Activated naive CD8-positive, alpha-beta T cell treated with anti-CD3 and anti-CD28 coated beads, Interleukin-2, amount 10 ng/mL, durations not matched to agents 7 days and 5 days (primary cell): ENCODE measurements around the gene TUBA1A. TPM values are rescaled to one million over a fixed set of nuclear protein-coding genes. Genes with fewer than 3 reads are reported as not detected.
"Not testable (repeated sequence)": the region's sequence is repeated elsewhere in the genome, so short reads cannot be mapped to it uniquely, and the experiment has no call there.

ENCODE experiments used
- ATAC-seq: fragments of 150-1000 bp; cut with Tn5 transposase; one replicate; pipeline ENCODE4 v1.10.0; 2021; ENCODE audit warnings: low read depth, moderate library complexity
- POLR2A ChIA-PET: fragments of 350-600 bp; sonication (Branson Sonifier 250); formaldehyde crosslinking; loops from one replicate; lab custom pipeline; 2021; ENCODE audit warnings: antibody characterized with exemption; lab: Charles Lee
- DNase-seq: peaks from one replicate; pipeline ENCODE4 v3.0.0; 2021
- H3K27ac Mint-ChIP-seq: one replicate; pipeline ENCODE4 v1.8.0; 2022; ENCODE audit warnings: mild to moderate bottlenecking, mixed read lengths
- H3K27me3 Mint-ChIP-seq: one replicate; pipeline ENCODE4 v1.8.0; 2022; ENCODE audit warnings: mild to moderate bottlenecking, moderate library complexity, mixed read lengths
- H3K36me3 Mint-ChIP-seq: one replicate; pipeline ENCODE4 v1.8.0; 2021; ENCODE audit warnings: mild to moderate bottlenecking, mixed read lengths
- H3K4me1 Mint-ChIP-seq: one replicate; pipeline ENCODE4 v1.8.0; 2021; ENCODE audit warnings: mixed read lengths
- H3K4me3 Mint-ChIP-seq: one replicate; pipeline ENCODE4 v1.8.0; 2022; ENCODE audit warnings: mild to moderate bottlenecking, moderate library complexity, mixed read lengths
- H3K9me3 Mint-ChIP-seq: one replicate; pipeline ENCODE4 v1.8.0; 2021; ENCODE audit warnings: mixed read lengths
- total RNA-seq, 2 experiments: library from RNA; stranded (reverse); gene quantifications; one replicate each; pipeline ENCODE4 v1.2.3, GENCODE V29; 2021

The TUBA1A gene
- total RNA-seq, 2 experiments from 2014 or later: 99.5 to 101 TPM

DNA sequence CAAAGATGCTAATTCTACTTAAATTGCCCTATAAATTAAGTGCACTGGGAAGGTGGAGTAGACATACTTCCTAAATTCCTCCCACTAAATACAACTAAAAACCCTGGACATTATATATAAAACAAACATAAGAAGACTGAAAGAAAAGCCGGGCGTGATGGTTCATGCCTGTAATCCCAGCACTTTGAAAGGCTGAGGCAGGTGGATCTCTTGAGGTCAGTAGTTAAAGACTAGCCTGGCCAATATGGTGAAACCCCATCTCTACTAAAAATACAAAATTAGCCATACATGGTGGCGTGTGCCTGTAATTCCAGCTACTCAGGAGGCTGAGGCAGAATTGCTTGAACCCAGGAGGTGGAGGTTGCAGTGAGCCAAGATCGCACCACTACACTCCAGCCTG lies 27.0 kb downstream of the TUBA1A start:
- POLR2A ChIA-PET, H3K9me3 Mint-ChIP-seq, H3K27me3 Mint-ChIP-seq: not testable (repeated sequence)

DNA sequence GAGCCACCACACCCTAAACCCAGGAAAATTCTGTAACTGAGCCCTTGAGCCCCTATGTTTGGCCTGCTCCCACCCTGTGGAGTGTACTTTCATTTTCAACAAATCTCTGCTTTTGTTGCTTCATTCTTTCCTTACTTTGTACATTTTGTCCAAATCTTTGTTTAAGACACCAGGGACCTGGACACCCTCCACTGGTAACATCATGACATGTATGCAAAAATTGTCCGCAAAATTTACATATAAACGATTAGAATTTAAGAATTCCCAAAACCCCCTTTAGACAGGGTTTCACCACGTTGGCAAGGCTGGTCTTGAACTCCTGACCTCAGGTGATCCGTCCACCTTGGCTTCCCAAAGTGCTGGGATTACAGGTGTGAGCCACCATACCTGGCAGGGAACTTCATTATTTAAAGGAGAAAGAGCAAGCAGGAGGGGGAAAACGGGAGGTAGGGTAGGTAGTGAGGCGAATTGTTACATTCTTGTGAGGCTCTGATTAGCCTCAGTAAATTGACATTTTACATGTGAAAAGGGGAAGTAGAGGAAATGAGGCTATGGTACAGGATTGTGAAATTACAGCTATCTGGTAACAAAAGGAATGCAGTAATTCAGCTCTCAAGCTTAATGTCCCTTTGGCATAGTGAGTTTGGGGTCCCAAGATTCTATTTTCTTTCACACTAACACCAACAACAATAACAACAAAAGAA lies 27.6 kb downstream of the TUBA1A start:
- no peak for DNase-seq
- ATAC-seq: no peak
- Mint-ChIP-seq H3K4me1 (peaks cover 1% of the 10 kb centered on the region), H3K36me3 (no peaks in the 10 kb centered on the region), H3K9me3 (no peaks in the 10 kb centered on the region), H3K4me3 (no peak overlapping the region), H3K27me3 (no peaks in the 10 kb centered on the region), H3K27ac (no peak overlapping the region)
- POLR2A ChIA-PET: no interaction called here

More for the DNA sequence above, 27.0 kb downstream of the TUBA1A start:
- H3K4me1 Mint-ChIP-seq, H3K4me3 Mint-ChIP-seq, H3K36me3 Mint-ChIP-seq, H3K27ac Mint-ChIP-seq, ATAC-seq, DNase-seq: not testable (repeated sequence)

DNA sequence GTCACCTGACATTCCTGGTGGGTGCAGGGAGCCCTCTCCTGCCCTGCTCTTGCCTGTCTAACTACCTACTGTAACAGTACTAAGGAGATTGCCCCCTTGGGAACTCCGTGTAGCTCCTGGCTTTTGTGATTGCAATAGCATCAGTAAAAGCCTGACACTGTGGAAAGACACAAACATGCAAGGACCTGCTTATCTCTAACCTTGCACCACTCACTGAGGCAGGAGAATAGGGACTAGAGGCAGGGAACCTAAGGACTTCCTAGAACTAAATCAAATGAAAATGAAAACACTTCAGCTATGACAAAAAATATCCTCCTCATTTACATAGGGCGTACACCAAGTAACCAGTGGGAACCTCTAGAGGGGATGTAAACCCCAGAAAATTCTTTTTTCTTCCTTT lies 28.5 kb downstream of the TUBA1A start:
- Mint-ChIP-seq H3K4me1 (peaks cover 1% of the 10 kb centered on the region), H3K36me3 (no peaks in the 10 kb centered on the region), H3K27ac (no peak overlapping the region), H3K9me3 (no peaks in the 10 kb centered on the region), H3K4me3 (no peak overlapping the region), H3K27me3 (no peaks in the 10 kb centered on the region)
- DNase-seq (no peak), ATAC-seq (no peak)
- POLR2A ChIA-PET: no interaction called here

DNA sequence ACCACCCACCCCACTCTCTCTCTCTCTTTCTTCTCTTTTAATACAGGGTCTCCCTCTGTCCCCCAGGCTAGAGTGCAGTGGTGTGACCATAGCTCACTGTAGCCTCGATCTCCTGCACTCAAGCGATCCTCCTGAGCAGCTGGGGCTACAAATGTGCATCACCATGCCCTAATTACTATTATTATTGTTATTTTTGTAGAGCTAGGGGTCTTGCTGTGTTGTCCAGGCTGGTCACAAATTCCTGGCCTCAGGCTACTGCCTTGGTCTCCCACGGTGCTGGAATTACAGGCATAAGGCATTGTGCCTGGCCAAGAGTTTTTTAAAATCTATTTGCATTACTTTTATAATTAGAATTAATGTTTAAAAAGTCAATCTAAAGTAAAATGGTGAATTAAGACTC lies 34.7 kb downstream of the TUBA1A start:
- H3K27ac Mint-ChIP-seq: no peak overlapping the region
- POLR2A ChIA-PET: no interaction called here
- H3K36me3 Mint-ChIP-seq: peaks cover 1% of the 10 kb centered on the region

DNA sequence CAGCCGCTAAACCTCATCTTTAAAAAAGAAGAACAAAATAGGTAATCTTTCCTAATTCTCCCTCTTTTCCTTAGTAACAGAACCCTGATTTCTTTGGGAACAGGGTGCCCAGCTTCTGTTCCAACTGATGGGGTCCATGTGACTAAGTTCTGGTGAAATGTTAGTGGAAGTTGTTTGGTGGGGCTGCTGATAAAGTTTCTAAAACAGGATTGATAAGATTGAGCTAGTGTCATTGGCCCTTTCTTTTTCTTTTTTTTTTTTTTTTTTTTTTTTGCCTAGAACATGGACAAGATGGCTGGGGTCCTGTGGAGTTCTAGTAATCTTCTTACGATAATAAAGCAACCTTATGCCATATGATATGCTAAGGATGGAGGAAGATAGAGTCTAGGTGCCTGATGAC lies 41.5 kb downstream of the TUBA1A start:
- Mint-ChIP-seq H3K27ac (no peak overlapping the region), H3K27me3 (no peaks in the 10 kb centered on the region), H3K4me3 (no peak overlapping the region), H3K4me1 (peaks cover 5% of the 10 kb centered on the region), H3K36me3 (peaks cover 4% of the 10 kb centered on the region), H3K9me3 (no peaks in the 10 kb centered on the region)
- POLR2A ChIA-PET: interaction anchor here (3.2 kb wide), 1 partner anchor 16 kb away, joined by 13 read pairs; the partner anchor contains the start of gene TUBA1B
- DNase-seq (no peak), ATAC-seq (no peak)

More for the DNA sequence above, 34.7 kb downstream of the TUBA1A start:
- Mint-ChIP-seq H3K4me1 (peaks cover 6% of the 10 kb centered on the region), H3K27me3 (peaks cover 3% of the 10 kb centered on the region), H3K9me3 (no peaks in the 10 kb centered on the region), H3K4me3 (no peak overlapping the region)
- no peak for ATAC-seq
- DNase-seq: no peak

DNA sequence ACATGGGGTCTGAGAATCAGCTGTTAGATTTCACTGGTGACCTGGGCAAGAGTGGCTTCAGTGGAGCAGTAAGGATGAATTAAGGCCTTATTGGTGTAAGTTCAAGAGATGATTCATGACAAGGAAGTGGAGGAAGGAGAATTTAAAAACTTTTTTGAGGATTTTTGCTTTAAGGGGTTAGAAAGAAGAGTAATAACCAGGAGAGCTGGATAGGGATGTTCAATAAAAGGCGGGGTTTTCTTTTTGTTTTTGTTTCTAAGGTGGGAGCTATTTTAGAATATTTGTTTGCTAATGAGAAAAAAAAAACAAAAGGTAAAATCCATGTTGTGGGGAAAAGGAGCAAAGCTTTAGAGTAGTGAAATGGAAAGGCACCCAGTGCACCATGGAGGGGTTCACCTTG lies 42.5 kb downstream of the TUBA1A start:
- no peak for ATAC-seq
- Mint-ChIP-seq H3K27me3 (no peaks in the 10 kb centered on the region), H3K27ac (no peak overlapping the region), H3K36me3 (peaks cover 2% of the 10 kb centered on the region), H3K9me3 (no peaks in the 10 kb centered on the region), H3K4me3 (no peak overlapping the region), H3K4me1 (peaks cover 5% of the 10 kb centered on the region)
- no peak for DNase-seq
- POLR2A ChIA-PET: interaction anchor here (3.2 kb wide), 1 partner anchor 15 kb away, joined by 13 read pairs; the partner anchor contains the start of gene TUBA1B

DNA sequence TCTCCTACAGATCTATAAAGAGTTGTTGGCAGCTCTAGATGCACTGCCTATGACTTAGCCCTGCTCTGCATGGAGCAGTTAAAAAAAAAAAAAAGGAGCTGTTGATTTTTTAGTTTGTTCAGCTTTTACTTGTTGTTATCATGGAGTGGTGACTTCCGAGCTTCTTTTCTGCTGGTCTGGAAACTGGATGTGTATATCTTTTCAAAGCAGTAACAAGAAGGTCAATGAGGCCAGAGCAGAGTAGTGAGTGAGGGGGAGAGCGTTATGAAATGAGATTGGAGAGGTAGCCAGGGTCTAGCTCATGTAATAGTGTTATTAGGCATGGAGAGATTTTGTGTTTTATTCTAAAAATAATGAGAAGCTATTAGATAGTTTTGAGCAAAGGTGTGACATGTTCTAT lies 44.5 kb downstream of the TUBA1A start:
- H3K9me3 Mint-ChIP-seq: no peaks in the 10 kb centered on the region
- POLR2A ChIA-PET: interaction anchor here (0.6 to 4.2 kb wide), 2 partner anchors 13 to 33 kb away, joined by 3 to 28 read pairs; partner anchors contain the start of gene TUBA1B
- H3K27ac Mint-ChIP-seq: no peak overlapping the region
- H3K36me3 Mint-ChIP-seq: peaks cover 5% of the 10 kb centered on the region
- no peaks in the 10 kb centered on the region for H3K27me3 Mint-ChIP-seq
- H3K4me1 Mint-ChIP-seq: no peaks in the 10 kb centered on the region
- no peak overlapping the region for H3K4me3 Mint-ChIP-seq
- ATAC-seq (no peak), DNase-seq (no peak)

DNA sequence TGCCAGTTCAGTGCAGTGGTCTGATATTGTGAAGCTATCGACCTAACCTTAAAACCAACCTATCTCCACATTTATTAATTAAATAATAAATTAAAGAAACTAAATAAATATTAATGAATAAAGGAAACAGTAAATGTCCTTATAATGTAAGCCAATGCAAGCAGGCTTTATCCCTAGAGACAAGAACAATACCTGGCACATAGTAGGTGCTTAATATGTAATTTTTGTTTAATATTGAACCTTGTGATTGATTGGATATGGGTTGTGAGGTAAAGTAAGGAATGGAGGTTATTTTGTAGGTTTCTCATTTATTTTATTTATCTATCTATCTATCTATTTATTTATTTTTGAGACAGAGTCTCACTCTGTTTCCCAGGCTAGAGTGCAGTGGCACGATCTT lies 49.9 kb downstream of the TUBA1A start:
- ATAC-seq: no peak

DNA sequence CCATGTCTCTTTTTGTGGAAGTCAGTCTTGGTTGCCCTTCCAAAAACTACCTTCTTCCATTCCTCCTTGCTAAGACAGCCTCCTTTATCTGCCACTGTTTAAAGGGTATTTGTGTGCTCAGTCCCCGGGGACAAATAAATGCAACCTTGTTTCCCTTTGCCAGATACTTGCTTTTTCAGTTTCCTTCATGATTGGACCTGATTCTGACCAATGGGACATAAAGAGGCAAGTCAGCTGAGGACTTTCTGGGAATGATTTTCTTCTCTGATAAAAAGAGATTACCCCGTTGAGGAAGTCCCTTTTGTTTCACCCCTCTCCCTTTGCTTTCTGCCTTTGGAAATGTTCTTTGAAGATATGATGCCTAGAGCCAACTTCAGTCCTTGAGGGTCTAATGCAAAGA lies 50.3 kb downstream of the TUBA1A start:
- H3K36me3 Mint-ChIP-seq: peaks cover 6% of the 10 kb centered on the region
- DNase-seq: no peak
- no peak for ATAC-seq
- no peaks in the 10 kb centered on the region for H3K27me3 Mint-ChIP-seq
- POLR2A ChIA-PET: no interaction called here
- H3K27ac Mint-ChIP-seq: no peak overlapping the region
- H3K4me1 Mint-ChIP-seq: peaks cover 7% of the 10 kb centered on the region
- H3K4me3 Mint-ChIP-seq: no peak overlapping the region
- H3K9me3 Mint-ChIP-seq: no peaks in the 10 kb centered on the region

More for the DNA sequence above, 49.9 kb downstream of the TUBA1A start:
- Mint-ChIP-seq H3K4me3 (no peak overlapping the region), H3K27ac (no peak overlapping the region), H3K4me1 (peaks cover 3% of the 10 kb centered on the region), H3K9me3 (no peaks in the 10 kb centered on the region), H3K36me3 (peaks cover 6% of the 10 kb centered on the region), H3K27me3 (no peaks in the 10 kb centered on the region)
- POLR2A ChIA-PET: interaction anchor here (1.8 kb wide), 1 partner anchor 8 kb away, joined by 8 read pairs; the partner anchor contains the start of gene TUBA1B
- DNase-seq: no peak

DNA sequence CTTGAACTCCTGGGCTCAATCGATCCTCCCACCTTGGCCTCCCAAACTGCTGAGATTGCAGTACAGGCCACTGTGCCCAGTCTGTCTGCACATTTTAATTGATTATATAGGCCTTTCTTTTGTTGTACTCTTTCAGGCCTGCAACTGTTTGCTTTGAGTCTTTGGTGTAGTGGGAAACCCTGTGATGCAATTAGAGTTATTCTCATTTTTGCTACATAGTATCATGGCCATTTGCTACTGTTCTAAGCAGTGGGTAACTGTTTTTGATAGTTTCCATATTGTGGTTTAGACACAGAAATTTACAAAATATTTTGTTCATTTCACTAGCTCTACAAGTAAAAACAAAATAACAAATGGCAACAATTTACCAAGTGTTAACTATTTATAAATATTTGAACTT lies 51.4 kb downstream of the TUBA1A start:
- Mint-ChIP-seq H3K9me3 (no peaks in the 10 kb centered on the region), H3K36me3 (peaks cover 6% of the 10 kb centered on the region), H3K27ac (no peak overlapping the region), H3K4me3 (no peak overlapping the region), H3K27me3 (no peaks in the 10 kb centered on the region), H3K4me1 (peaks cover 15% of the 10 kb centered on the region)
- ATAC-seq (no peak), DNase-seq (no peak)
- POLR2A ChIA-PET: no interaction called here

DNA sequence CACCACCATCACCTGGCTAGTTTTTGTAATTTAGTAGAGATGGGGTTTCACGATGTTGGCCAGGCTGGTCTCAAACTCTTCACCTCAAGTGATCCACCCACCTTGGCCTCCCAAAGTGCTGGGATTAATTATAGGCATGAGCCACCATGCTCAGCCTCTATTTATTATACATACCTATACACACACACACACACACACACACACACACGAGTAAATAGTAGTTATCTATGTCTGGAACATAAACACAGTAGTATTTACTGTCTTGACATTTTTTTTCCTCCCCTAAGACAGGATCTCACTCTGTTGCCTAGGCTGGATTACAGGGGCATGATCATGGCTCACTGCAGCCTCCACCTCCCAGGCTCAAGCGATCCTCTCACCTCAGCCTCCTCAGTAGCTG lies 51.9 kb downstream of the TUBA1A start:
- POLR2A ChIA-PET, H3K4me3 Mint-ChIP-seq, H3K9me3 Mint-ChIP-seq, ATAC-seq, H3K27ac Mint-ChIP-seq, H3K36me3 Mint-ChIP-seq, DNase-seq, H3K27me3 Mint-ChIP-seq: not testable (repeated sequence)
- H3K4me1 Mint-ChIP-seq: peaks cover 19% of the 10 kb centered on the region

Other genes starting within 250 kb of the TUBA1A start
- gene ARF3, start 231.6 kb downstream of the TUBA1A start, total RNA-seq: 10 to 100 TPM; 88.0 to 96.5 TPM
- 10 to 100 TPM in 1 of 2 experiments, 1 to 10 TPM in 1; 9.4 to 10.1 TPM for gene WNT10B, start 217.3 kb downstream of the TUBA1A start, total RNA-seq
- gene WNT1, start 210.8 kb downstream of the TUBA1A start, total RNA-seq: 1 to 10 TPM; 1.7 to 2.0 TPM
- under 1 TPM; 0.20 to 0.30 TPM for gene DDN, start 189.7 kb downstream of the TUBA1A start, total RNA-seq
- 10 to 100 TPM; 50.0 to 56.6 TPM for gene PRKAG1, start 170.3 kb downstream of the TUBA1A start, total RNA-seq
- gene KMT2D, start 128.3 kb downstream of the TUBA1A start, total RNA-seq: 100 to 1,000 TPM; 123 to 129 TPM
- gene RHEBL1, start 119.1 kb downstream of the TUBA1A start, total RNA-seq: 1 to 10 TPM; 8.0 to 9.7 TPM
- under 1 TPM; 0.11 to 0.25 TPM for gene DHH, start 94.3 kb downstream of the TUBA1A start, total RNA-seq
- gene LMBR1L, start 78.2 kb downstream of the TUBA1A start, total RNA-seq: 100 to 1,000 TPM; 111 to 112 TPM
- 1,000 to 10,000 TPM; 1,302 to 1,389 TPM for gene TUBA1B, start 57.7 kb downstream of the TUBA1A start, total RNA-seq
- gene TUBA1C, start 76.0 kb upstream of the TUBA1A start, total RNA-seq: 100 to 1,000 TPM; 162 to 168 TPM
- under 1 TPM in 1 of 2 experiments, not detected in 1; 0.67 TPM for gene PRPH, start 106.1 kb upstream of the TUBA1A start, total RNA-seq
- gene TROAP, start 134.2 kb upstream of the TUBA1A start, total RNA-seq: 10 to 100 TPM; 73.8 to 80.4 TPM
- not detected for gene C1QL4, start 148.1 kb upstream of the TUBA1A start, total RNA-seq
- under 1 TPM; 0.11 to 0.31 TPM for gene DNAJC22, start 157.8 kb upstream of the TUBA1A start, total RNA-seq
- 10 to 100 TPM; 12.1 to 13.3 TPM for gene SPATS2, start 178.4 kb upstream of the TUBA1A start, total RNA-seq